ENCODE data around the gene KIF27.

The KIF27 gene

GRCh38 chr9:83940590-83941303, 19.5 kb upstream of the KIF27 start:
- no peak overlapping the region for H3K4me3 ChIP-seq (replicated peaks in 1 of 2; ENCODE audit: low read depth in 2 of 2, low read length in 2 of 2)
- no peak for DNase-seq (ENCODE audit: low read depth in 2 of 2)
- no peak for TF ChIP-seq CTCF (IDR thresholded peaks at IDR 0.05; ENCODE audit: low read depth, low read length)

GRCh38 chr9:83937861-83938455, 16.7 kb upstream of the KIF27 start:
- peak; percentile 74 to 81 for DNase-seq (ENCODE audit: low read depth in 2 of 2)
- TF ChIP-seq CTCF (IDR thresholded peaks at IDR 0.05; ENCODE audit: low read depth, low read length), result peak; percentile 57
- H3K4me3 ChIP-seq (replicated peaks in 1 of 2; ENCODE audit: low read depth in 2 of 2, low read length in 2 of 2), result no peak overlapping the region

GRCh38 chr9:83936523-83936922, 15.3 kb upstream of the KIF27 start:
- peak in 1 of 2 donors; percentile 7 for DNase-seq (ENCODE audit: low read depth in 2 of 2)
- TF ChIP-seq CTCF (IDR thresholded peaks at IDR 0.05; ENCODE audit: low read depth, low read length), result no peak
- no peak overlapping the region for H3K4me3 ChIP-seq (replicated peaks in 1 of 2; ENCODE audit: low read depth in 2 of 2, low read length in 2 of 2)

- no peak for TF ChIP-seq CTCF (IDR thresholded peaks at IDR 0.05; ENCODE audit: low read depth, low read length)
- DNase-seq (ENCODE audit: low read depth in 2 of 2), result peak; percentile 88
- no peak overlapping the region for H3K4me3 ChIP-seq (replicated peaks in 1 of 2; ENCODE audit: low read depth in 2 of 2, low read length in 2 of 2)
Measured at GRCh38 chr9:83935276-83935935, 14.2 kb upstream of the KIF27 start.

GRCh38 chr9:83934569-83935275, 13.5 kb upstream of the KIF27 start:
- peak; percentile 67 to 94 for DNase-seq (ENCODE audit: low read depth in 2 of 2)
- no peak overlapping the region for H3K4me3 ChIP-seq (replicated peaks in 1 of 2; ENCODE audit: low read depth in 2 of 2, low read length in 2 of 2)
- TF ChIP-seq CTCF (IDR thresholded peaks at IDR 0.05; ENCODE audit: low read depth, low read length), result no peak

- TF ChIP-seq CTCF (IDR thresholded peaks at IDR 0.05; ENCODE audit: low read depth, low read length), result no peak
- H3K4me3 ChIP-seq (replicated peaks in 1 of 2; ENCODE audit: low read depth in 2 of 2, low read length in 2 of 2), result peak overlapping the region in 1 of 2 donors; percentile 5
- DNase-seq (ENCODE audit: low read depth in 2 of 2), result peak; percentile 81 to 87
Measured at GRCh38 chr9:83933790-83934189, 12.6 kb upstream of the KIF27 start.
